HL-60 (cell line): ENCODE data around the gene RILPL1.
"Not testable (repeated sequence)": the region's sequence is repeated elsewhere in the genome, so short reads cannot be mapped to it uniquely, and the experiment has no call there.

Experiments
- DNase-seq, 2 experiments: peaks; one replicate each; pipeline ENCODE4 v3.0.0-alpha.2; 2010 to 2020; ENCODE audit warnings: low read depth in 1 of 2, low spot score in 1 of 2
- H3K27ac ChIP-seq: fragments of 250-450 bp; sonication (Bioruptor Pico); replicated peaks from 2 replicates; pipeline ENCODE4 v1.5.1; 2020; ENCODE audit warnings: mild to moderate bottlenecking, moderate library complexity
- H3K27me3 ChIP-seq: fragments of 250-450 bp; sonication (Bioruptor Pico); 2 replicates; pipeline ENCODE4 v1.5.1; 2021; ENCODE audit warnings: mild to moderate bottlenecking, moderate library complexity; ENCODE audit not compliant: insufficient read depth, poor library complexity, severe bottlenecking
- H3K4me3 ChIP-seq: replicated peaks from 2 replicates; pipeline ENCODE4 v1.5.1; 2011; ENCODE audit warnings: mild to moderate bottlenecking, control low read depth, low read length; ENCODE audit not compliant: insufficient read depth
- GABPA ChIP-seq: IDR thresholded peaks from 2 replicates; pipeline ENCODE4 v1.6.1; 2012; ENCODE audit warnings: low read depth
- POLR2AphosphoS5 ChIP-seq: IDR thresholded peaks from 2 replicates; pipeline ENCODE4 v1.6.1; 2012; ENCODE audit warnings: low read depth
- SPI1 ChIP-seq: IDR thresholded peaks from 2 replicates; pipeline ENCODE4 v1.6.1; 2012; ENCODE audit warnings: low read depth, mild to moderate bottlenecking, borderline replicate concordance
- TF ChIP-seq, protein P1 (sequence below): IDR thresholded peaks from one replicate; pipeline ENCODE4 v1.5.1; 2011; ENCODE audit warnings: low read length, control low read depth, inconsistent platforms; ENCODE audit not compliant: insufficient read depth
- TF ChIP-seq, protein P2 (sequence below): IDR thresholded peaks from 2 replicates; pipeline ENCODE4 v1.6.1; 2012; ENCODE audit warnings: low read depth; ENCODE audit not compliant: insufficient replicate concordance

RILPL1 gene

DNA sequence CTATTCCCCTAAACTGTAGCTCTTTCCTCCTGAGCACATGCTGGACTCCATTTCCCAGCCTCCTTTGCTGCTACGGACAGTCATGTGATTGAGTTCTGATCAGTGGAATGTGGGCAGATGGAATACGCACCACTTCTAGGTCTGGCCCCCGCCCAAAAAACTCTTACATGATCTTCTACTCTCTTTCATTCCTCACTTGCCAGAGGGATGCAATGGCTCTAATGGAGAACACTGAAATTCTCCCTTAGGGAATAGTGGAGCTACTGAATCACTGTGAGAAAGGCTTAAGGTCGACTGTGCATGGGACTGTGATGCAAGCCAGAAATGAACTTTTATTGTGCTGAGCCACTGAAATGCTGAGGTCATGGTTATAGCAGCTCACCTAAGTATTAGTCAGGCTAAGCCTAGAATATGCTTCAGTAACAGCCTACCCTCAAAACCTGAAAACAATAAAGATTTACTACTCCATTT lies 37.9 kb upstream of the RILPL1 start:
- Histone ChIP-seq H3K27ac (no peak overlapping the region), H3K4me3 (no peak overlapping the region), H3K27me3 (no peaks in the 10 kb centered on the region)
- TF ChIP-seq GABPA, result no peak
- TF ChIP-seq, protein P1, sequence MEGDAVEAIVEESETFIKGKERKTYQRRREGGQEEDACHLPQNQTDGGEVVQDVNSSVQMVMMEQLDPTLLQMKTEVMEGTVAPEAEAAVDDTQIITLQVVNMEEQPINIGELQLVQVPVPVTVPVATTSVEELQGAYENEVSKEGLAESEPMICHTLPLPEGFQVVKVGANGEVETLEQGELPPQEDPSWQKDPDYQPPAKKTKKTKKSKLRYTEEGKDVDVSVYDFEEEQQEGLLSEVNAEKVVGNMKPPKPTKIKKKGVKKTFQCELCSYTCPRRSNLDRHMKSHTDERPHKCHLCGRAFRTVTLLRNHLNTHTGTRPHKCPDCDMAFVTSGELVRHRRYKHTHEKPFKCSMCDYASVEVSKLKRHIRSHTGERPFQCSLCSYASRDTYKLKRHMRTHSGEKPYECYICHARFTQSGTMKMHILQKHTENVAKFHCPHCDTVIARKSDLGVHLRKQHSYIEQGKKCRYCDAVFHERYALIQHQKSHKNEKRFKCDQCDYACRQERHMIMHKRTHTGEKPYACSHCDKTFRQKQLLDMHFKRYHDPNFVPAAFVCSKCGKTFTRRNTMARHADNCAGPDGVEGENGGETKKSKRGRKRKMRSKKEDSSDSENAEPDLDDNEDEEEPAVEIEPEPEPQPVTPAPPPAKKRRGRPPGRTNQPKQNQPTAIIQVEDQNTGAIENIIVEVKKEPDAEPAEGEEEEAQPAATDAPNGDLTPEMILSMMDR, result no peak
- TF ChIP-seq, protein P2, sequence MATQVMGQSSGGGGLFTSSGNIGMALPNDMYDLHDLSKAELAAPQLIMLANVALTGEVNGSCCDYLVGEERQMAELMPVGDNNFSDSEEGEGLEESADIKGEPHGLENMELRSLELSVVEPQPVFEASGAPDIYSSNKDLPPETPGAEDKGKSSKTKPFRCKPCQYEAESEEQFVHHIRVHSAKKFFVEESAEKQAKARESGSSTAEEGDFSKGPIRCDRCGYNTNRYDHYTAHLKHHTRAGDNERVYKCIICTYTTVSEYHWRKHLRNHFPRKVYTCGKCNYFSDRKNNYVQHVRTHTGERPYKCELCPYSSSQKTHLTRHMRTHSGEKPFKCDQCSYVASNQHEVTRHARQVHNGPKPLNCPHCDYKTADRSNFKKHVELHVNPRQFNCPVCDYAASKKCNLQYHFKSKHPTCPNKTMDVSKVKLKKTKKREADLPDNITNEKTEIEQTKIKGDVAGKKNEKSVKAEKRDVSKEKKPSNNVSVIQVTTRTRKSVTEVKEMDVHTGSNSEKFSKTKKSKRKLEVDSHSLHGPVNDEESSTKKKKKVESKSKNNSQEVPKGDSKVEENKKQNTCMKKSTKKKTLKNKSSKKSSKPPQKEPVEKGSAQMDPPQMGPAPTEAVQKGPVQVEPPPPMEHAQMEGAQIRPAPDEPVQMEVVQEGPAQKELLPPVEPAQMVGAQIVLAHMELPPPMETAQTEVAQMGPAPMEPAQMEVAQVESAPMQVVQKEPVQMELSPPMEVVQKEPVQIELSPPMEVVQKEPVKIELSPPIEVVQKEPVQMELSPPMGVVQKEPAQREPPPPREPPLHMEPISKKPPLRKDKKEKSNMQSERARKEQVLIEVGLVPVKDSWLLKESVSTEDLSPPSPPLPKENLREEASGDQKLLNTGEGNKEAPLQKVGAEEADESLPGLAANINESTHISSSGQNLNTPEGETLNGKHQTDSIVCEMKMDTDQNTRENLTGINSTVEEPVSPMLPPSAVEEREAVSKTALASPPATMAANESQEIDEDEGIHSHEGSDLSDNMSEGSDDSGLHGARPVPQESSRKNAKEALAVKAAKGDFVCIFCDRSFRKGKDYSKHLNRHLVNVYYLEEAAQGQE, result no peak
- TF ChIP-seq SPI1, result no peak
- no peak for TF ChIP-seq POLR2AphosphoS5
- DNase-seq, result no peak

DNA sequence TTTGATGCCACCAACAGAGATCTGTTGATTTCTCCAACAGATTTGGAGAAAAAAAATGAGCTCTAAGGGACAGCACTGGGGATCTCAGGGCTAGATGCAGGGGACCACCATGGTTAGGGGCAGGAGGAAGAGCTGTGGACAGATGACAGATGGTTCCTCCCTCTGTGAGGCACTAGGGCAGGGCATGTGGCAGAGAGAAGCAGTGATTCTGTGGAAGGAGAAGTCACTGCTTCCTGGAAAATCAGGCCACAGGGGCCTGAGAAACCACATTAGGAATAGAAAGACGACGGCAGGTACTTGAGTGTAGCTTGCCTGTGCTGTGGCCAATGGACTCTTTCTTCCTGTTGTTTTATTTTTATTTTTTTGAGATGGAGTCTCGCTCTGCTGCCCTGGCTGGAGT lies 25.9 kb upstream of the RILPL1 start:
- no peak overlapping the region for H3K27ac ChIP-seq
- no peak overlapping the region for H3K4me3 ChIP-seq
- no peaks in the 10 kb centered on the region for H3K27me3 ChIP-seq
- TF ChIP-seq SPI1, result peak; percentile 51; the same call in 1 of the 2 replicates
- TF ChIP-seq POLR2AphosphoS5, result peak; percentile 52; the same call in 1 of the 2 replicates
- TF ChIP-seq, protein P1, result no peak
- peak in 1 of 2 experiments; percentile 48 for DNase-seq

DNA sequence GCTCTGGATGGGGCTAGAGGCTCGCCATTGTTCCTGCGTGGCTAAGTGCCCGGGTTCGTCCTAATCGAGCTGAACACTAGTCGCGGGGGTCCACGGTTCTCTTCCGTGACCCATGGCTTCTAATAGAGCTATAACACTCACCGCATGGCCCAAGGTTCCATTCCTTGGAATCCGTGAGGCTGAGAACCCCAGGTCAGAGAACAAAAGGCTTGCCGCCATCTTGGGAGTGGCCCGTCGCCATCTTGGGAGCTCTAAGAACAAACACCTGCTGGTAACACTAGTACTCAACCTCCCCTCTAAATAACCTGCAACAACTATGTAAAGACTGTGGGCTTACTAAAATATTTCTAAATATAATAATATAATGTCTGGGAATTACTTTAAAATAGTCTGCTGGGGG lies 25.0 kb upstream of the RILPL1 start:
- not testable (repeated sequence) for H3K27me3 ChIP-seq, H3K27ac ChIP-seq, DNase-seq, H3K4me3 ChIP-seq

DNA sequence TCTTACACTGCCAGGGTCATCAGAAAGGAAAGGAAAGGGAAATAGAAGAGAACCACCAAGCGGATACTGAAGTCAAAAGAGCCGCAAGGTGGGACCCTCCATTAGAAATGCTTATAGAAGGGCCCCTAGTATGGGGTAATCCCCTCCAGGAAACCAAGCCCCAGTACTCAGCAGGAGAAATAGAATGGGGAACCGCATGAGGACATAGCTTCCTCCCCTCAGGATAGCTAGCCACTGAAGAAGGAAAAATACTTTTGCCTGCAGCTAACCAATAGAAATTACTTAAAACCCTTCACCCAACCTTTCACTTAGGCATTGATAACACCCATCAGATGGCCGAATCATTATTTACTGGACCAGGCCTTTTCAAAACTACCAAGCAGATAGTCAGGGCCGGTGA lies 21.3 kb upstream of the RILPL1 start:
- peak in 1 of 2 experiments; percentile 49 for DNase-seq
- H3K4me3 ChIP-seq, H3K27me3 ChIP-seq: not testable (repeated sequence)
- peak; percentile 61 for TF ChIP-seq SPI1
- peak overlapping the region; percentile 86 for H3K27ac ChIP-seq

DNA sequence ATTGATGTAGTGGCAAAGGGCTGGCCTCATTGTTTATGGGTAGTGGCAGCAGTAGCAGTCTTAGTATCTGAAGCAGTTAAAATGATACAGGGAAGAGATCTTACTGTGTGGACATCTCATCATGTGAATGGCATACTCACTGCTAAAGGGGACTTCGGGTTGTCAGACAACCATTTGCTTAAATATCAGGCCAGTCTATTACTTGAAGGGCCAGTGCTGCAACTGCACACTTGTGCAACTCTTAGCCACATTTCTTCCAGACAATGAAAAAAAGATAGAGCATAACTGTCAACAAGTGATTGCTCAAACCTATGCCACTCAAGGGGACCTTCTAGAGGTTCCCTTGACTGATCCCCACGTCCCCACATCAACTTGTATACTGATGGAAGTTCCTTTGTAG lies 20.6 kb upstream of the RILPL1 start:
- peak; percentile 39; the same call in 1 of the 2 replicates for TF ChIP-seq POLR2AphosphoS5
- DNase-seq, result peak; percentile 51 to 91
- H3K27me3 ChIP-seq, H3K4me3 ChIP-seq: not testable (repeated sequence)
- H3K27ac ChIP-seq, result peak overlapping the region; percentile 86

DNA sequence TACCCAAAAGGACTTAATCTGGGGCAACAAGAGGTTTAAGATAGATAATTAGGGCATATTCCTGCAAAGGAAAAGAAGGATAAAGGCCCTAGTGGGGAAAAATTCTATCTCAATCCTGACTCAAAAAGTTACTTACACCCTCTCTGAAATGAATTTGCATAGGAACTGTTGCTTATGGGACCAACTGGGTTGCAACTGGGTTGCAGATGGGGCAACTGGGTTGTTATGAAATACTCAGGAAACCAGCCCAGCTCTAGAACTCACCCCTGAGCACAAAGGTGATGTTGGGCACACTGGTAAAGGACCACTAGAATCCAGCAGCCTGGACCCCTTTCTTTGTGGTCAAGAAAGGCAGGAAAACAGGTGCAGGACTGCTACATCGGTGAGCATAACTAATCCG lies 17.2 kb upstream of the RILPL1 start:
- peak overlapping the region; percentile 51 for H3K27ac ChIP-seq
- no peaks in the 10 kb centered on the region for H3K27me3 ChIP-seq
- DNase-seq, result peak in 1 of 2 experiments; percentile 65
- TF ChIP-seq, protein P2, result no peak
- TF ChIP-seq SPI1 (no peak), GABPA (no peak), POLR2AphosphoS5 (no peak)
- TF ChIP-seq, protein P1, result no peak
- H3K4me3 ChIP-seq, result no peak overlapping the region
